ENCODE measurements around the gene GALNT2. TPM values are rescaled to one million over a fixed set of nuclear protein-coding genes. Genes with fewer than 3 reads are reported as not detected.

The GALNT2 gene
- total and polyA plus RNA-seq, 4 donors = 47.5 to 182 (median 114) TPM

DNA sequence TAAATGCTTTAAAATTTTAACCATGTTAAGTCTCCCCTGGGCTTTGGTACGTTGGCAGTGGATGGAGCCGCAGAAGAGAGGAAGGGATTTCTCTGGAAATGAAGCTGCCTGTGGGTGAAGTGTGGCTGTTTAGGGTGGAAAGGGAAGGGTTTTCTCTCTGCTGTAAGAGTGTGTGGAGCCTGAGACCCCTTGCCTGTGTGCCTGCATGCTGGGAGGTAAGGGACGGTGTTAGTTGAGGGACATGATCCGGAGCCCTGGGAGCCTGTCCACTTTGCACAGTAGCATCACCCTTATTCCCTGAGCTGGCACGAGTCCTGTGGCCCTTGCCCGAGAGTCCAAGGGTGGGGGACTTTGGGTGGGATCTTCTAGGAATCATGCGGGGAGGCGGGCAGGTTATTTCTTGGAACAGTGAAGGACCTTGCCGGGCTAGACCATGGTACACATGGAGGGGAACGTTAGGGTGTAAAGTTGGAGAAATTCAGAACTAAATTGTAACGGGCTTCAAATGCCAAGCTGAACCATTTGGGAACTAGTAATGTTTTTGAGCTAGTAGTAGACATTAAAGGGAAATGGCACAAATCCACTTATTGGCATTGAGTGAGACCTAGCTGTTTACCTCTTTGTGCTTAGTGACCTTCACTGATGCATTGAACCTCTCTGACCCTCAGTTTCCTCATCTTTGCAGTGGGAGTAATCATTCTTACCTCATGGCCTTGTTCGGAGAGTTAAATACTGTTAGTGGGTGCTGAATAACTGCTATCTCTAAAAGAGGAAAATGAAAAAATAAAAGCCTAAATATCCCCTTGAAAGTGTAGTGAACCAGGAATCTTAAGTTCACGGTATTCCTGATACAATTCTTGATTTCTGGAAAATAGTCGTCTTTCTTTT lies 3.5 kb downstream of the GALNT2 start:
- H3K9ac ChIP-seq (ENCODE audit: low read depth in 1 of 2, low read length in 2 of 2) = peak overlapping the region; percentile 15 to 39
- H3K27me3 ChIP-seq (ENCODE audit: control insufficient read depth in 4 of 4, insufficient read depth in 4 of 4, low read length in 3 of 4) = no peaks in the 10 kb centered on the region
- H3K4me3 ChIP-seq (ENCODE audit: low read depth in 1 of 3, low read length in 3 of 3) = peak overlapping the region; percentile 45 to 99 (median 82)
- H3K27ac ChIP-seq (ENCODE audit: low read depth in 1 of 2, low read length in 2 of 2) = peak overlapping the region; percentile 93 to 97
- TF ChIP-seq NR2F2 (IDR thresholded peaks at IDR 0.05) = no peak
- TF ChIP-seq RAD21 (IDR thresholded peaks at IDR 0.05) = no peak
- no peak for TF ChIP-seq JUND (IDR thresholded peaks at IDR 0.05)
- peak; percentile 10 for TF ChIP-seq TAF1 (conservative IDR thresholded peaks at IDR 0.05)
- peak; percentile 43 for TF ChIP-seq HNF4G (IDR thresholded peaks at IDR 0.05)
- no peak for TF ChIP-seq SP1 (IDR thresholded peaks at IDR 0.05)
- no peak for TF ChIP-seq ZBTB33 (IDR thresholded peaks at IDR 0.05)
- peak; percentile 86 to 94 for TF ChIP-seq HNF4A (conservative IDR thresholded peaks at IDR 0.05)
- TF ChIP-seq, protein P1, sequence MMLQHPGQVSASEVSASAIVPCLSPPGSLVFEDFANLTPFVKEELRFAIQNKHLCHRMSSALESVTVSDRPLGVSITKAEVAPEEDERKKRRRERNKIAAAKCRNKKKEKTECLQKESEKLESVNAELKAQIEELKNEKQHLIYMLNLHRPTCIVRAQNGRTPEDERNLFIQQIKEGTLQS (IDR thresholded peaks at IDR 0.05) = no peak
- TF ChIP-seq, protein P2, sequence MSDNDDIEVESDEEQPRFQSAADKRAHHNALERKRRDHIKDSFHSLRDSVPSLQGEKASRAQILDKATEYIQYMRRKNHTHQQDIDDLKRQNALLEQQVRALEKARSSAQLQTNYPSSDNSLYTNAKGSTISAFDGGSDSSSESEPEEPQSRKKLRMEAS (IDR thresholded peaks at IDR 0.05) = peak; percentile 12
- TF ChIP-seq, protein P3, sequence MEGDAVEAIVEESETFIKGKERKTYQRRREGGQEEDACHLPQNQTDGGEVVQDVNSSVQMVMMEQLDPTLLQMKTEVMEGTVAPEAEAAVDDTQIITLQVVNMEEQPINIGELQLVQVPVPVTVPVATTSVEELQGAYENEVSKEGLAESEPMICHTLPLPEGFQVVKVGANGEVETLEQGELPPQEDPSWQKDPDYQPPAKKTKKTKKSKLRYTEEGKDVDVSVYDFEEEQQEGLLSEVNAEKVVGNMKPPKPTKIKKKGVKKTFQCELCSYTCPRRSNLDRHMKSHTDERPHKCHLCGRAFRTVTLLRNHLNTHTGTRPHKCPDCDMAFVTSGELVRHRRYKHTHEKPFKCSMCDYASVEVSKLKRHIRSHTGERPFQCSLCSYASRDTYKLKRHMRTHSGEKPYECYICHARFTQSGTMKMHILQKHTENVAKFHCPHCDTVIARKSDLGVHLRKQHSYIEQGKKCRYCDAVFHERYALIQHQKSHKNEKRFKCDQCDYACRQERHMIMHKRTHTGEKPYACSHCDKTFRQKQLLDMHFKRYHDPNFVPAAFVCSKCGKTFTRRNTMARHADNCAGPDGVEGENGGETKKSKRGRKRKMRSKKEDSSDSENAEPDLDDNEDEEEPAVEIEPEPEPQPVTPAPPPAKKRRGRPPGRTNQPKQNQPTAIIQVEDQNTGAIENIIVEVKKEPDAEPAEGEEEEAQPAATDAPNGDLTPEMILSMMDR (IDR thresholded peaks at IDR 0.05; ENCODE audit: low read depth, low read length, missing input control) = no peak
- no peak for TF ChIP-seq FOXA2 (IDR thresholded peaks at IDR 0.05)
- TF ChIP-seq REST (IDR thresholded peaks at IDR 0.05) = no peak
- TF ChIP-seq YY1 (IDR thresholded peaks at IDR 0.05) = no peak
- no peak for TF ChIP-seq EGR1 (IDR thresholded peaks at IDR 0.05; ENCODE audit: low read depth in 2 of 2)
- TF ChIP-seq FOXA1 (IDR thresholded peaks at IDR 0.05) = no peak
- peak in 1 of 2 donors; percentile 54 for TF ChIP-seq RXRA (IDR thresholded peaks at IDR 0.05)
- no peak for TF ChIP-seq GABPA (IDR thresholded peaks at IDR 0.05 in 1 of 2, conservative IDR thresholded peaks at IDR 0.05 in 1 of 2)
- peaks cover 0 to under 1% (median 0%) of the 10 kb centered on the region in 4 donors for H3K36me3 ChIP-seq (ENCODE audit: control insufficient read depth in 4 of 4, insufficient read depth in 3 of 4, low read depth in 1 of 4, low read length in 3 of 4)
- no peaks in the 10 kb centered on the region for H3K9me3 ChIP-seq (ENCODE audit: control insufficient read depth in 4 of 4, low read length in 3 of 4)
- peaks cover 7 to 61% (median 18%) of the 10 kb centered on the region in 4 donors for H3K4me1 ChIP-seq (ENCODE audit: control insufficient read depth in 4 of 4, insufficient read depth in 4 of 4, low read length in 3 of 4)
- DNase-seq (ENCODE audit: low spot score) = no peak
- WGBS = 58% methylated on average over 14 of the region's 14 CpGs
